HG03342 (cell line): ENCODE results near the gene HERC2.

Experiments used
- ATAC-seq: cut with Tn5 transposase; IDR thresholded peaks from one replicate; pipeline ENCODE4 v1.9.1; 2021; ENCODE audit warnings: mild to moderate bottlenecking, moderate library complexity; ENCODE audit not compliant: unreplicated experiment

The HERC2 gene

DNA sequence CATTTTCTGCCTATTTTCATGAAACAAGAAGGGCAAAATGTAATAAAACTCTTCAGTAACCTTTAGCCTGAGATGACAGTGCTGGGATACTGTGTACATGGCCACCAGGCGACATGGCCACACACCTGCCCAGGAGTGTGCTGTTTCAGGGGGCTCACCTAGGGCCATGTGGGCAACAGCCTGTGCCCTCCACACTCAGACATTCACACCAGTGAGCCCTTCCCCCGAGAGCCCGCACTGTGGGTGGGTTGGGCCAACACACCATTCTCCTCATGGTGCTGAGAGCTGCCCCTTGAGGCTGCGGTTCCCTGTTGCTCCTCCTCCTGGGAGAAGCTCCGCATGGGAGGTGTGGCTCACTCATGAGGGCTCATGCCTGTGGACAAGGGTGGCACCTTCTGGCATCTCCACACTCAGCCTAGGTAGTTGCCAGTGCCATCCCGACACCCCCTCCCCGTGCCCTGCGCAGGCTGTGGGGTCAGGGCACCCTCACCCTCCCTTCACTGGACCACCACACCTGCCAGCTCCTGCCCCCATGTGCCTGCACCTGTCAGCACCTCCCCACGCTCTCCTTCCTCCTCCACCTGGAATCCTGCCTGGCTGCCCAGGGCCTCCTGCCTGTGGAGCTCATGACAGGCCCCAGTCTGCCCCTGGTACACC lies 242.5 kb downstream of the HERC2 start:
- no peak for ATAC-seq

DNA sequence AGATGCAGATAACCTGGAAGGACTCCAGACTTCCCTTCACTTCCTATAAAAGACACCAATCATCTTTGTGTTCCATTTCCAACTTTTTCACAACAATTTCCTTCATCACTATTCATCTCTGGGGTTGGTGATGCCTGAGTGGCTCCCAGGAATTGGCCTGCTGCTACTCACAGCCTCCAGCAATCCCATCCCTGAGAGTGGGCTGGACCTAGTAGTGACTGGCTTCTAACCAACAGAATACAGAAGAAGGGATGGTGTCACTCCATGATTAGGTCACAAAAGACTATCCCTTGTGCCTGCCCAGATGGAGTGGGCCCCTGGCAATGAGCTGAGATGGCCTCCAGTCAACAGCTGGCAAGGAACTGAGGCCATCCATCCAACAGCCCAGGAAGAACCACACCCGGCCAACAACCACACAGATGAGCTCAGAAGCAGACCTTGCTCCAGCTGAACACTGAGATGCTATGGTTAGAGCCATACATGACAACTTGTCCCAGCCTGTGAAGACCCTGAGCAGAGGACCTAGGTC lies 243.7 kb downstream of the HERC2 start:
- ATAC-seq = no peak

DNA sequence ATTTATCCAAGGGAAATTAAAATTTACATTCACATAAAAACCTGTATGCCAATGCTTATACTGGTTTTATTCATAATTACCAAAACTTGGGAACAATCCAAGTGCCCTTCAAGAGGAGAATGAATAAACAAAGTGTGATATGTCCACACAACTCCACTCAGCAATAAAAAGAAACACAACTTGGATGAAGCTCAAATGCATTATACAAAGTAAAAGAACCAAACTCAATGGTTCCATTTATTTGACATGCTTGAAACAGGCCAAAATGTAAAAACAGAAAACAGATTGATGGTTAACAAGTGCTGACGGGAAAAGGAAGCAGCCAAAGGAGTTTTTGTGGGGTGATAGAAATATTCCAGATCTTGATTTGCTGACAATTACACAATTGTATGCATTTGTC lies 246.4 kb downstream of the HERC2 start:
- no peak for ATAC-seq

DNA sequence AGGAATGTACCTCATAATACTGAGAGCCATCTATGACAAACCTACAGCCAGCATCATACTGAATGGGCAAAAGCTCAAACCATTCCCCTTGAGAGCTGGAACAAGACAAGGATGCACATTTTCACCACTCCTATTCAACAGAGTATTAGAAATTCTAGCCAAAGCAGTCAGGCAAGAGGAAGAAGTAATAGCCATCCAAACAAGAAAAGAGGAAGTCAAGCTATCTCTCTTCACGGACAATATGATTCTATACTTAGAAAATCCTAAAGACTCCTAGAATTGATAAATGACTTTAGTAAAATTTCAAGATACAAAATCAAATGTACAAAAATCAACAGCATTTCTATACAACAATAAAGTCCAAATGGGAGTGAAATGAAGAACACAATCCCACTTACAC lies 253.0 kb downstream of the HERC2 start:
- no peak for ATAC-seq

DNA sequence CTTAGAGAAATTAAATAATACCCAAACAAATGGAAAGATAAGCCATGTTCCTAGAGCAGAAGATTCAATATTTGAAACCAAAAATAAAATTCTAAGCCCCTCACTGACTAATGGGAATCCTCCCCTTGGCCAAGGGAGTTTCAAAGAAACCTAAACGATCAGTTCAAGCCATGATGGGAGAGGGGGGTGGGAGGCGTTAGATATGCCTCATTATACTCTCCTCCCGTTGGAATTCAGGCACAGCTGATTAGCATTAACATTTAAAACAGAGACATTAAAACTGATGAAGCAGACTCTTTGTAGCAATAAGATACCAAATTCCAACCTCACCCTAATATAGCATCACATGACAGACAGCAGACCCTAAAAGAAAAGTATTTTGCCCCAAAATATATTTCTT lies 255.7 kb downstream of the HERC2 start:
- no peak for ATAC-seq
